ENCODE data around the gene HADH.
A peak's percentile ranks its signal among the peaks of the same experiment; 100 is the strongest.
"Not testable (repeated sequence)": the region's sequence is repeated elsewhere in the genome, so short reads cannot be mapped to it uniquely, and the experiment has no call there.

The HADH gene

DNA sequence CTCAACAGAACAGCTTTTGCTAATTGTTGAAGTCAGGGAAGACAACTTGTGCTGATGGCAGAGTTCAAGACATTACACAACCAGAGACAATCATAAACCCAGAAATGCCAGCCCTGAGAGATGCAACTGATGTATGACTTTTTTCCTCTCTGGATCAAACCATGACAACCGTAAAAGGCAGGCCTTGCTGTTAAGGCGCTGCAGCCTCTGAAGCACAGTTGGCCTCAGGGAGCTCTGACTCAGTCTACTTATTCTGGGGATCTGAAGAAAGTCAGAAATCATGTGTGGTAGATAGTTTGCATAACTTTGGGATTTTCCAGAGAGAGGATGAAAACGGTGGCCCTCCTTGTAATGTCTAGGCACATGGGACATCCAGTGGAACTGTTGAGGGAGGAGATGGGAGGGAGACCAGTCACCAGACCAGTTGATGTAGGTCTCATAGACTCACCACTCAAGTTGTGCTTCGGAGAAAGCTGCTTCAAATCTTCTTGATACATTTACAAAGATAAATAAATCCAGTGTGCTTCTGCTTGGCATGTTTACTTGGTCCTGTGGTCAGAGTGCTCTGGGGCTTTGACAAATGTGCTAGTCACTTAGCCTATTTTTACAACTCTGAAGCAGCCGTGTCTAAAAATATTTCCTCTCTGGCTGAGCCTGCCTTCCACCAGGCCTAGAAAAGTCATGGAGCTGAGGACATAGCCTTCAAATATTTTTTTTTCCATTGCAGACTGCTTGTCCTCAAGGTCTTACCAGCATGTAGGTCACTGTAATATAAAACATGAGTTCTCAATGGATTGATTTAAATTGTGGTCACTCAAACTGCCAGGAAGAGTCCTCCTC is 7.5 kb downstream of the HADH start:
- peak; percentile 16 to 28 for DNase-seq

DNA sequence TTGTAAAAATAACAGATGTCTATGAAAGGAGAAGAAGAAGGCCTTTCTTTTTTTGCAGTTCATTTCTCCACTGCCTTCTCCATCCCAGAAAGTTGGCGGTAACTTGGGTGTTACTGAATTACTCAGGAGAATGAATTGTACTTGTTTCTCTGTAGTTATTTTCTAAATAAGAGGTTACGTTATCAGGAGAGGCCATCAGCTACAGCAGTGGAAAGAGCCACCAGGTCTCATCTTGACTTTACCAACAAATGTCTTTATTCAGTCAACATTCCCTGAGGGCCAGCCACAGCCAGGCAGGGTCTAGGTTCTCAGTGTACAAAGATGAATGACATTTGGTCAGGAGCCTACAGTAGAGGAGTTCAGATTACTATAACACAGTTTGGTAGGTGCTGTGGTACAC is 8.1 kb downstream of the HADH start:
- DNase-seq, result no peak

DNA sequence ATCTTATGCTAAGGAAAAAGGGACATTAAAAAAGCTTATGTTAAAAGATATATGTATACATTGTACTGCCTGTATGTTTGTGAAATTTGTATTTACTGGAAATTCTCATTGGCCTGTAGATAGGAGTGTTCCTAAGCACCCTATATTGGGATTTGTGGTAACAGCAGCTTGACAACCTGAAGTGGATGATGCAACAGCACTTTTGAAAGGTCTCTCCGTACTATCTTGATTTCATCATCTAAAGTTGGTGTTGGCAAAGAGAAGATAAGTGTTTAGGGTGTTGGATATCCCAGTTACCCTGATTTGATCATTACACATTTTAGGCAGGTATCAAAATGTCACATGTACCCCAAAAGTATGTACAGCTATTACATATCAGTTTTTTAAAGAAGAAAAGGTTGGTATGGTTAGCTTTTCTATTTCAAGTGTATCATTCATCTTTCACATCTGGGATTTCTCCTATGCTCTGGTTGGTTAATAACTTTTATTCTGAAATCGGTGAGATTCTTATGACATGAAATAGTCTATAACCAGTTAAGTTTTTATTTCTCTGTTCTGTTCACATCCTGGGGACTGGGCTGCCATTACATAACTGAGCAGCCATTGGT is 10.3 kb downstream of the HADH start:
- DNase-seq, result no peak

DNA sequence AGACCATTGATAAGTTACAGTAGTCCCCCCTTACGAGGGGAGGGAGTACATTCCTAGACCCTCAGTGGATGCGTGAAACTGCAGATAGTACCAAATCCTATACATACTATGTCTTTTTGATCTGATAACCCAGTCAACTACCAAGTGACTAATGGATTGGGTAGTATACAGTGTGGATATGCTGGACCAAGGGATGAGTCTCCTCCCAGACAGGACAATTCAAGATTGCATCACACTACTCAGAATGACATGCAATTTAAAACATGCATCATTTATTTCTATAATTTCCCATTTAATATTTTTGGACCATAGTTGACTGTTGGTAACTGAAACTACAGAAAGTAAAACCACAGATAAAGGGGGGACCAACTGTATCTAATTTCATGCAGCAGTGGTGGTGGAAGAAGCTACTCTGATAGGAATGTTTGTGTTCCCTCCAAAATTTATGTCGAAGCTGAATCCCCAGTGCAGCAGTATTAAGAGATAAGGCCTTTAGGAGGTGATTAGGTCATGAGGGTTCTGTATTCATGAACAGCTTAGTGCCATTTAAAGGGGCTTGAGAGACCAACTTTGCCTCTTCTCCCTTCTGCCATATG is 11.9 kb downstream of the HADH start:
- DNase-seq, result no peak

DNA sequence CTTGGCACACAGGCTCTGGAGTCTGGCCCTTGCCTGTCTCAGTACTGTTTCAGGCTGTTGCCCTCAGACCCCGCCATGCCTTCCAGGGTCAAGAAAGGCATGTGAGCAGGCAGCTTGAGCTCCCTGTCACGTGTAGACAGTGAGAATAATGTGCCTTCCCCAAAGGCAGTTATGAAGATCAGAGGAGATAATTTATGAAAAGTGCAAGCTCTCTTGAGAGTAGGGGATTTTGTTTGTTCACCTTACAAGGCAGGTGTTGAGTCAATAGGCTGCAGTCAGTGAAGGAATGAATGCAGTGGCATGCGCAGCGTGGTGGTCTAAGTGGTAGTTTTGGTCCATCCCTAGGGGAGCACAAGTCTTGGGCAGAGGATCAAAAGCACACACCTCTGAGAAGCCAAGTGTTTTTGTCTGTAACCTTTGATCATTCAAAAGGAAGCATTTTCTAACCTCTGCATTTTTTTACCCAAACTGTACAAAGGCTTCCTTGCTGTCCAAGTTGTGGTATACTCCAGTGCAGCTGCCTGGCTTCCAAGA is 14.4 kb downstream of the HADH start:
- DNase-seq, result no peak

DNA sequence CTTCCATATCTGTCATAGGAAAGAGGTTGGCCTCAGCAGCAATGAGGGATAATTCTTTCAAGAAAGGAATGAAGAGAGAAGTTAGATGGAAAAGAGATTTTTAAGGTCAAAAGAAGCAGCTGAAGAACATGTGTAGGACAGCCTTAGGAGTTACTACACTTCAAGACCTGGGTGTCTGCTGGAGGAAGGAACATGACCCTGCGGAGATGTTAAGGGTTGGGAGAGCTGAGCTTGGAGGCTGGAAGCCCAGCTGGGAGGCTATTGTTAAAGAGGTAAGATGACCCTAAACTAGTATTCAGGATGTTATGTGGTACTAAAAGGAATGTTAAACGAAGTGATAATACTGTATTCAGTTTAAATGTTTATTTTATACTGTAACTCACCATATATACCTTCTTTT is 15.0 kb downstream of the HADH start:
- no peak for DNase-seq

DNA sequence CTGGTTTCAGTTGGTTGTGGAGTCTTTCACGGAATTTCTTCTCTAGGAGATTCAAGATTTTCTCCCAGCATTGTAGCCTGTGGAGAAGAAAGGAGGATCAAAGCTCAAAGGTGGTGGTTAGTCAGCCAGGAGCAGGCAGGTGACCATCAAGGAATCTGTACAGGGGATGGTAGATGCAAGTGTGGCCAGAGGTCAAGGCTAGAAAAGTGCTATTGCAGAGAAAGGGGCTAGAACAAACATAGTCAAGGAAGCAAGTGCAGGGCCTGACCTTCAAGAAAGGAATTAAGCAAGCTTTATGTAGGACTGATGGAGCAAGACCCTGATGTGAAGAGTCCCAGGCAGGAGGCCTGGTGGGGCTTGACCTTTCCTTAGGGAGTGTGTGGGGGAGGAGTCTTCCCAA is 16.1 kb downstream of the HADH start:
- no peak for DNase-seq

DNA sequence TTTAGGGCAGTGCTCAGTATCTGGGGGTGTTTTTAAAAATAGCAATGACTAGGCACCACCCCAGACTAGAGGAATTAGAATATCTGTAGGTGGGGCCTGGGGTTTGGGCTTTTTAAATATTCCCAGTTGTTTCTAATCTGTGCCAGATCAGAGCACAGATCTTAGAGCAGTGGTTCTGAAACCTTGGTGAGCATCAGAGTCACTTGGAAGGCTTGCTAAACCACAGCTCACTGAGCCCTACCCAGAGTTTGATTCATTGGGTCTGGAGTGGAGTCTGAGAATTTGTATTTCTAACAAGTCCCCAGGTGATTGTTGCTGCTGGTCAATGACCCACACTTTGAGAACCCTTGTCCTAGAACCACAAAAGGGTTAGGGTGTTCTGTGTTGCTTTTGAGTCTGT is 16.7 kb downstream of the HADH start:
- no peak for DNase-seq

DNA sequence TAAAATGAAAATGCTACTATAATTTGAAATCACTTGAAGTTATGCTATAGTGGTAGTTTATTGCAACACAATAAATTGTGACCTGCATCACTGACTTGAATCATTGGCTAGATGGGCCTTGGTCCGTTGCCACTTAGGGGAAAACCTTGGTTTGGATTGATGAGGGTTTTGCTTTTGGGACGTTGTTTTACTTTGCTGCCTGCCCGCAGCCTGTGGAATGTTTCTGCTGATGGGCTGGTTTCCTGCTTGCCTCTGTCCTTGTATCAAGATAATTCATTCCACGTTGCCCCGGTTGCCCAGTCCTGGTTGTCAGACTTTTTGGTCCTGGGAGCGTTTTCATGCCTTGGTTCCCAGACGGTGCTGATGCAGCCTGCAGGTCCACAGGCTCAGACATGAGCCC is 18.3 kb downstream of the HADH start:
- no peak for DNase-seq

DNA sequence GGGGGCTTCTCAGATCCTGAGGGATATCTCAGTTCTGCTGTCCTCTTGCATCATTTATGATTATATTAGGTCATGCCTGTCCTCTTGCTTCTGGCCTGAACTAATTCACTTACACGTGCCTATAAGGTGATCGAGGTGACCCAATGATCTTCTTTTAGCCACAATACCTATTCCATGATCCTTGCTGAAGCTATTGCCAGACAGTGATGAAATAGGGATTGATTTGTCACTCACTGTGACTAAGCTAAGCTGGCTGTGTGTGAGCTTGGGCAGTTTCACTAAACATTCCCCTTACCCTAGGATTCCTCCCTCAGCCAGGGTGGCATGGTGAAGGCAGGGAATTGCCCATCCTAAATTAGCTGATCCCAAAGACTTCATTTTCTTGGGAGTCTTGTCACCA is 19.0 kb downstream of the HADH start:
- no peak for DNase-seq

DNA sequence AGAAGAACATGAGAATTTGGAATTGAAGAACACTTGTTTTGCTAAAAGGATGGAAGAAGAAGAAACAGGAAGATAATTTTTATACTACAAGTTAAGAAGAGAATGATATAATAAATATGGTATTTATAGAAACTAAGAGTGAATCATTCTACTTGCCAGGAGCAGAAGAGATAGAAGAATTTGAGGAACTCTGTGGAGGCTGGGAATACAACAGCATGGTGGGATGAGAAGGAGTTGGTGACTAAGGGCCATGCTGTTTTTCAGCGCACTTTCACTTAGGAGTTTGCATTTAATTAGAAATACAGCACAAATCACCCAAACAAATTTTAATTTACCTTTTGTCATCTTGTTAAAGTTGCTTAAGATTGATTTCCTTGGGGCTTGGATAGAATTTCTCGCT is 20.5 kb downstream of the HADH start:
- DNase-seq, result no peak

DNA sequence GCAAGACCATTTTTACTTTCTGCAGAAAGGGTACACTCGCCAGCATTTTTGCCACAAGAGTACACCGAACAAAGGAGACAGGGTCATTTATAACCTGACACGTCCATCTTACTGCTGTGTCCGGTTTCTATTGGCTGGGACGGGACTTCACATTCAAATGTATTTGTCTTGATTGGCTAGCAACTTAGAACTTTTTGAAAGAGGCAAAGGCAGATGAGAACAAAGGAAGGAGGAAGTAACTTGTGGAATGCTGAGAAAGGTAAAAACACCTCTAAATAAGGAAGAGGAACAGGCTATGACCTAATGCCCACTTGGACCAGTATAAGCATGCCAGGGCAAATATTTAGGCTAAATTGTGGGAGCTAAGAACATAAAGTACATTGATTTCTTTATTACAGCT is 22.7 kb downstream of the HADH start:
- not testable (repeated sequence) for DNase-seq

DNA sequence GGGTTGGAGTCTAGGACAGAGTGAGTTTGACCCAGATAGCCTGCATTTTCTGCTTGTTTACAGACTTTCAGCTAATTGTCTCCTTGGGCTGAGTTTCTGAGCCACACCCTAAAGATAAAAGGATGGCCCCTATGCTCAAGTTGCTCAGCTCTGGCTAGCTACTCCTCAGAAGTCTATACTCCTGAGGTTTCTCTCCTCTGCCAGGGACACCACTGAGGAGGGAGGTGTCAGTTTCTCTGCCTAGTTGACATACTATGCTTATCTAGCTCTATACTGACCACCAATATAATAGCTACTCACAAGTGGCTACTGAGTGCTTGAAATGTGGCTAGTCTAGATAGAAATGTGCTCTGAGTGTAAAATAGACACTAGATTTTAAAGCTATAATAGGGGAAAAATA is 23.6 kb downstream of the HADH start:
- DNase-seq, result no peak

DNA sequence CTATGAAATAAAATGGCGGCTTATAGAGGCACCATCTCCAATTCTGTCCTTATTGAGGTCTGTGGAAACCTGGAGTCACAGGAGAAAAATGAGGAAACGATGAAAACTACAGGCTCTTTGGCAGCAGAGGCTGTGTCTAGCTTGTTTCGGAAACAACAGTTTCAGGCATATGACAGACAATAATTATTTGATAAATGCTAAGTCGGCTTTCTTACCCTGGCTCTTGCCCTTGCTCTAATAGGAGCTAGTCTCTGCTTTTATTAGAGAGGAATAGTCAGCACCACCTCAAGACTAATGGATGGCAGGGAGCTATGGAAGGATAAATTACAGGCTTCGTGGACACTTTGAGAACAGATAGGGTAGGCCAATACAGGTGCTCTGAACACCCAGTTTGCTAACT is 24.3 kb downstream of the HADH start:
- DNase-seq, result no peak

DNA sequence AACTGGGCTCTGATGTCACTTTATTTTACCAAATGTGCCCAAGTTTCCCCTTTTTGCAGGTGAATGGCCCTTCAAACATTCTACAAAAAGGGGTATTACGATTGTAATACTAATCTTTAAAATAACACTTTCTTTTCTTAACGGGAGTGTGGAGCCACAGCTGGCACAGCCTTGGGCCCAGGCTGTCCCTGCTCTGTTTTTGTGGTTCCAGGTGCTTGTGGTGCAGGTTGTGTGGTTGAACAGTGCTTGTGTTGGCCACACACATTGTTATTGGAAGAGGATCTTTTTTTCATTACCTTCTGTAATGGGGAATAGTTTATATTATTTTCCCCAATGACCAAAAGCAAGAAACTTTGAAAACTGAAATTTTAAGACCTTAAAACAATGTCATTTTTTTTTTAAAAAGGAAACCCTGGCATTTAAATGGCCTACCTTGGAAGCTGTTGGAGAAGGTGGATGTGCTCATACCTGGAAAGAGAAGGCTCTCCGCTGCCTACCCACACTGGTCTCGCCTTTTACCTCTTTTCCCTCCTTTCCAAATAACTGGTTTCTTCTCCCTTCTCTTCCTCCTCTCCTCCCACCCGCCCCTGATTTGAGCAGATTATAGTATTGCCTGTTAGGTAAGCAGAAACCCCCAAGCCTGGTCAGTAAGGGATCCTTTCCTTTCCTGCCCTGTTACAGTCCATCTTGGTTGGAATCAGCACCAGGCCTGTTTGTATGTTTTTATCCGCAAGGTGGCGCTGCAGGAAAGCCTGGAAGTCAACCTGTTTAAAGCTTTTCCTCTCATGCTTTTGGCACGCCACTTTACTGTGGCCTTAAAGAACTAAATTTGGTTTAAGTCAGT is 28.6 kb downstream of the HADH start:
- DNase-seq, result peak; percentile 52 to 72

DNA sequence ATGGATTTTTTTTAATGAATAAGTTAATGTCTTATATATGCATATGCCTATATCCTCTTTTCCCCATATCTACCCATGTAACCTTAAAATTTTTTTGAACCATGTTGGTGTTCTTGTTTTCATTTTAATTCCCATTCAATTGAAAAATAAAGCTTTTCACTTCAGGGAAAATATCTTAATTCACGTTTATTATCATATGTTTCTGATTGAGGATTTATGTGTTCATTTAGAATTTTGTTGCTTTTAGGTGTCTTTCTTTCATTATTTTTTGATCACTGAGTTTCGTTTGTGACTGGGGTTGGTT is 29.1 kb downstream of the HADH start:
- DNase-seq, result no peak

DNA sequence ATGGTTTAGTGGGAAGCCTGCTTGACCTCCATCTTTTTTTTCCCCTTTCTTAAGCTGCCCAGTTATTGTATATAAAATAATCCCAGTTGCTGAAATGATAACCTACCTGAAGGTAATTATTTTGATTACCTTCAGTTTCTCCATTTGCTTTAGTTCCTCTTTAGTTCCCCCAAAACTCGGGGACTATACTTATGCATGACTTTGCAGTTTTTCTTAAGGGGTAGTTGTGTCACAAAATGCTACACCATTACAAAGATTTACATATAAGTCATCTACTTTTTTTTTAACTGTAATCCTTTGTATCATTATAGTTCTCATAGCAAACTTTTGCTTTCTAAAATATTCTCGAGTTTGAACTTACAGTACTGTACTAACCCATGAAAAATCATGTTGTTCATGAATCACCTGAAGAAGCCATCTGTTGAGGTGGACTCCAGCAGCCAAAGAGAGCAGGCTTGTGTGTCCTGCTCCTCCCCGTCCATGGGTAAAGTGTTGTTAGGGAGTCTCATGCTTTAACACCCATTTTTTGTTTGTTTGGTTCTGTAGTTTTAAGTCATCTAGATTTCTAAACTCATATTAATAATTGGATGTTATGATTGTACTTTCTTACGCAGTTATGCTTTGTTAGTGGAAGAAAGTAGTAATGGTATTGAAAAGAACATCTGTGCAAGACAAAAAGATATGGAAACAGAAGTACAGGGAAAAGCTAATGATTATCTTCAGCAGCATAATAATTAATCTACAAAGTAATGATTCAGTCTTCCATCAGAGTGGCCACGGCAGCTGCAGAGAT is 34.6 kb downstream of the HADH start:
- no peak for DNase-seq

DNA sequence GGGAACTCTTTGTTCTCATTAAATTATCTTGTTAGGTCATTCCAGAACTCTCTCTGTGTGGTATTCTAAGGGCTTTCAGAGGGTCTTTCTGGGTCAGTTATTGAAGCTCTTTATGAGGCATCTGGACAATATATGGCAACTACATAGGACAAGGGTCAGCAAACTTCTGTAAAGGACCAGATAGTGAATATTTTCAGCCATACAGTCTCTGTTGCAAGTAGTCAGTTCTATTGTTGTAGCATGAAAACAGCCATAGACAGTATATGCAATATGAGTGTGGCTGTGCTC is 35.1 kb downstream of the HADH start:
- no peak for DNase-seq

DNA sequence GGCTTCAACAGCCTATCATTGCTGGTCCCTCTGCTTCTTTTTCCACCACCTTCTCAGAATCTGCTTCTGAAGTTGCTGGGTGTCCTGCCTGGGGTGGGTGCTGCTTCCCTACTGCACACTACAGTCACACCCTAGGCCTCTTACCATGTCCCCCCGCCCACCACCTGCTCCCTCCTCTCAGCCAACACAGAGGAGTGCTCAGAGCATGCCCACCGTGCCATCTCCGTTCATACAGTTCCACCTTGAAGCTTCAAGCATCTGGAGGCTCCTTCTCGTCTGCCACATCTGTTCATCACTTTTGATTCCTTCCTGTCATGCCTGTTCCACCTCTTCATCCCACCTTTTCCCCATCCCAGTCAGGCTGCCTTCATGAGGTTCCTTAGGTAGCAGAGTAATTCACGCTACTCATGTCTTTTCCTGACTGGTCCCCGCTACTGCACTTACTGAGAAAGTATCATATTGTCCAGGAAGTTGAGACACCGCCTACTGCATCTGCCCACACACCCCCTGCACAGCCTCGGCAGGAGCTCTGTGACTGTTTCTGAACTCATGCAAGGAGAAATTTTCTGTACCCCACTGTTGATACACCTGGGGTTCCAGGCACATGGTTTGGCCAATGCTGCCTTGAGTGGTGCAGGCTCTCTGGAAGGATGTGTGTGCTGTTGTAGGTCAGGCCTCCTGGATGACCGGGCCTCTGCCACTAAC is 39.5 kb downstream of the HADH start:
- DNase-seq, result peak; percentile 2 to 5

DNA sequence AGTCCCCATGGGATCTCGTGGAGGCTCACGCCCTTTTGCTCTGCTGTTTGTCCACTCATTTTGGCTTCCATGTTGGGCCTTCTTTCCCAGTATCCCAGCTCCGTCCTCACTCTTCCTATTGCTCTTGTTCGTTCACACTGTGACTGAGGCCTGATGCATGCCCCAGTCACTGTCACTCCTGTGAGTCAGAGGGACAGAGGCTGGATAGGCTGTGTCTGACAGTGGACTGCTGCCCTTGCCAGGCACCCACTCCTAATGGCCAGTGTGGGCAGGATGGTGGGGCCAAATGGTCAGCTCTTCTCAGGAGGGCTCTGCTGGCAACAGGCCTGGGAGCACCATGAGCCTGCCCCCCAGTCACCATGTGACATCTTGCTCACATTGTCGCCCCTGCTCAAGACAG is 40.0 kb downstream of the HADH start:
- DNase-seq, result no peak

DNA sequence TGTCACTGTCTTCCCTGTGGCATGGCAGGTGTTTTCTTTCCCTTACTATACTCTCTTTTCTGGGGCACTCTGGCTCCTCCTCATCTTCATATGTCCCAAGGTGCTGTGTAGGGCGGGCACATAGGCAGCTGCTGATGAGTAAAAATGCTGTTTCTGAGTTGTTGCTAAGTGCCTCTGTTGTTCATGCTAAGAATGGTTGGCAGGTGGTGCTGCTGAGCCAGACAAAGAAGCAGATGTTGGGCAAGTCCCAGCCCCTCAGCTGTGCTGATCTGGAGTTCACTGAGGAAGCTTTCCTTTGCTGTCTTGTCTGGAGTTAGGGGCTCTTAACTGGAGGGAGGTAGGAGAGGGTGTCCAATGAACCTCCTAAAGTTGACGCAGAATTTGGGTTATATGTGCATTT is 40.6 kb downstream of the HADH start:
- DNase-seq, result peak; percentile 85

DNA sequence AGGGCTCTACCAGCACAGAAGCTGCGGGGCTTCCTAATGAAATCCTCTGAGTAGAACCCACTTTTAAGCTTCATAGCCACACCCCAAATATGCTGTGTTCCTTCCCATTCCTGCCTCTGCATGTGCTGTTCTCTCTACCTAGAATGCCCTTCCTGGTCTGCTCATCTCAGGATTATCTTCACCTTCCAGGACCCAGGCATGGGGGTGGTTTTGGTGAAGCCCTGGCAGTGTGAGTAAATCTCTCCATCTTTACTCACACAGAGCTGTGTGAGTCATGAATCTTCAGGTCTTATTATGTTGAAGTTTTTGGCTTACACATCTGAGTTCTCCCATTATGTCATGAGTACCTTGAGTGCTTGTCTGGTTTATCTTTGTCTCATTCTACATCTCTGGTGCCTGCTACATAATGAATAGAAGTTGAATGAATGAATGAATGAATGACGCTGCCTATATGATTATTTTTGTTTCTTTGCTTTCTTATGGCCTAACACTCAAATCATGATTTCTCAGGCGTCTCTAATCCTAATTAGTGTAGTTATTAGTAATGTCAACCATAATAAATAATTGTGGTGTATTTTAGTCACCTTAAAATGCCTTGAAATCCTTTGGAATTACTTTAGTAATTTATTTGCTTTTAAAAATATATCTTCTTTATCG is 41.9 kb downstream of the HADH start:
- no peak for DNase-seq

Measured in Kasumi-1 (cell line).